NCI-H128 (cell line): Measurements from ENCODE around the gene RARS2.
A peak's percentile ranks its signal among the peaks of the same experiment; 100 is the strongest.
"Not testable (repeated sequence)": the region's sequence is repeated elsewhere in the genome, so short reads cannot be mapped to it uniquely, and the experiment has no call there.

Source experiments
- DNase-seq: peaks from one replicate; lab custom pipeline; 2025; ENCODE audit not compliant: unreplicated experiment; lab: John Stamatoyannopoulos, UW

RARS2 gene

DNA sequence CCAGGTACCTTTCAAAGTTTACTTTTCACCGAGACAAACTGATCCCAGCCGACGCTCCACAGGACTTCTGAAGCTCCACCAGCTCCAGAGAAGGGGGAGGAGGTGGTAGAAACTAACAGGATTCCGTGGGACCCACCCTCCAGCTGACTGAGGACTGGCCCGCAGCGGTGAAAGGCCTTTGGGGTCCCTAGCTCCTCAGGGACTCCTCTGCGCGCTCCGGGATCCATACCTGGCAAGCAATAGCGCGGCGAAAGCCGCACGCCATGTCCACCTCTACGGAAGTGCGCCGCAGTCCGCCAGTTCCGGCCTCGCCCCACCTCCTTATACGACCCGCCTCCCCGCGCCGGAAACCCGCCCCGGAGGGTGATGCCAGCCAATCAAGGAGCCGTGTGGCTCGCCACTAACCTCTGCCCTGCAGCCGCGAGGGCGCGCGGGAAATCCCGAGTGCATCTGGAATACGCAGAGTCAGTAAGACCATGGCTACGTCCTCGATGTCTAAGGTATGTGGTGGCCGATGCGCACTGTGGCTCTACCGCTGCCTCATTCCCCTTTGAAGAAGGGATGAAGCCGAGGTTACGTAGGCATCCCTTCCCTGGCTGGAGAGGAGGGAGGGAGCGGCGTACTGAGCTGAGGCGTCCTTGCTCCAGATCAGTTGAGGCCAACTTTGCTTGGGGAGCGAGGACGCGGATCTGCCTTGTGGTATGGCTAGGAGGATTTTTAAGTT is at the start of gene RARS2, which contains the start of gene ORC3:
Gene RARS2 (minus strand): TSS at position 295 of the 724 bp plus-strand sequence. CDS start 30 bp downstream, at position 265.
Gene ORC3 (plus strand): TSS at position 443 of the 724 bp plus-strand sequence. CDS start 34 bp downstream, at position 477.
- DNase-seq: peak; percentile 76

- DNase-seq: no peak
Measured at GRCh38 chr6:87639373-87639772, 49.6 kb upstream of the RARS2 start.

DNA sequence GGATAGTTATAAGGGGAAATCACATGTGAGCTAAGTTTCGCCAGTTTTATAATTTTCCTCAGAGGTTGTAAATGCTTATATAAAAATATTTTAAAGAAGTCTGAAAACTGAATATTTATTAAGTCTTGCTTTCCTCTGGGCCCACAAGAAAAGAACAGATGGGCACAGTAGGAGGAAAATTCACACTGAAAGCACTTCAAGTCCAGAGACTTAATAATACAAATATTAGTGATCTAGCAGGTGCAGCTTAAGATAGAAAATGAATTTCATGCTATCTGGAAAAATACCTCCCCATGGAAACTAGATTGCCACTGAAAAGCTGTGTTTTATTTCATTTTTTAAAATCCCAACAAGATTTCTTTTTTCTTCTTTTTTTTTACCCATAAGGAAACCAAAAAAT is 47.3 kb upstream of the RARS2 start:
- DNase-seq: no peak

GRCh38 chr6:87636315-87636714 is 46.5 kb upstream of the RARS2 start:
- no peak for DNase-seq

DNA sequence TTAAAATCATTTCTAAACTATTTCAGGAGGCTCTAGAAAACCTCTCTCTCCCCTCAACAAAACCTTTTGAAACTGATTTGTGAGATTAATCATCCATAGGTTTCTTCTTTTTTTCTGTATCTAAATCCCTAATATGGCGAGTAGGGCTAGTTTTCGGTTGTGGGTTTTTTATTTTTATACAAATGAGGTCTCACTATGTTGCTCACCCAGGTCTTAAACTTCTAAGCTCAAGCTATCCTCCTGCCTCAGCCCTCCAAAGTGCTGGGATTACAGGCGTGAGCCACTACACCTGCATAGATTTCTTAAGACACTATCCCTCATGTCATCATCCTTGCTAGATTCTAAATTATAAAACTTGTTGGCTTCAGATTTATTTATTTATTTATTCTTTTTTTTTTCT is 44.1 kb upstream of the RARS2 start:
- DNase-seq: no peak

GRCh38 chr6:87630746-87631145 is 41.0 kb upstream of the RARS2 start:
- no peak for DNase-seq

DNA sequence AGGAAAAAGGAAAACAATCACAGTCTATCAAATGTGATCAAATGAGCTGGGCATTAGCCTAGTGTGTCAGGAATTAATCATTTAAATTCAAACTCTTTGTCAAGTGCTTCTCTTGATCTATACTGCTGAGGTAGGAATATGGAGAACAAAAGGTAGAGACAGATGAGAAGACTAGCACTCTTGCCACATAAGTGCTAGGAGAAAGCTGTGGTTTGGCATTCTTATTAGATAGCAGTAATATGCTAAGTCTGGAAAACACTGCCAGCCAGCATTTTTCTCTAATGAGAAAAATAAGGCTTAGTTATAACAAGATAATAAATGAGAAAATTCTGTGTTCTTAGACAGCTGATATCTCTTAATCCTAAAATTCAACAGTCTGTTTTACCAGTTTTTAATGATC is 39.1 kb upstream of the RARS2 start:
- no peak for DNase-seq

GRCh38 chr6:87628424-87628823 is 38.6 kb upstream of the RARS2 start:
- no peak for DNase-seq

GRCh38 chr6:87623248-87623647 is 33.5 kb upstream of the RARS2 start:
- no peak for DNase-seq

- no peak for DNase-seq
Measured at GRCh38 chr6:87618531-87618930, 28.7 kb upstream of the RARS2 start.

DNA sequence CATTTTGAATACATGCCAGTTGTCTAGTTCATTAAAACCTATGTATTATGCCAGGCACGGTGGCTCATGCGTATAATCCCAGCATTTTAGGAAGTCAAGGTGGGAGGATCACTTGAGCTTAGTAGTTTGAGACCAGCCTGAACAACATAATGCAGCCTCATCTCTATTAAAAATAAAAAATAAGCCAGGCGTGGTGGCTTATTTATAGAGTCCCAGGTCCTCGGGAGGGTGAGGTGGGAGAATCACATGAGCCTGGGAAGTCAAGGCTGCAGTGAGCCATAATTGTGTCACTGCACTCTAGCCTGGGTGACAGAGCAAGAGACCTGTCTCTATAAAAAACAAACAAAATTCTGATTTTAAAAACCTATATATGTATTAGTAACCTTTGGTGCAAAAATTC is 27.6 kb upstream of the RARS2 start:
- no peak for DNase-seq

GRCh38 chr6:87613018-87613417 is 23.2 kb upstream of the RARS2 start:
- DNase-seq: not testable (repeated sequence)

DNA sequence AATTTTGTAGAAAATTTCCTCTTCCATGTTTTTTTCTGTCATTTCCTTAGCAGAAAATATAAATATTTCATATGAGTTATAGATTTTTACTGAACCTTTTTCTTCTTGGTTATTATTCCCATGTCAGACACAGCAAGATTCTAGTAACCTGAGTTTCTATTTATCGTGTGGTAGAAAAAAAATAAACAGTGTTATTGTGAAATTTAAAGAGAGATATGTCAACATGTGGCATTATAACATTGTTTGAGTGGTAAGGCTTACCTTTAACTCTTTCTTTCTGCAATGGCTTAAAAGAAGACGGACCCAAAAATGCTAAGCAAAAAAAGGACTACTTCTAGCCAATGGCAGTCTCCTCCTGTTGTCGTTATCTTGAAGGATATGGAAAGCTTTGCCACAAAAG is 19.0 kb upstream of the RARS2 start:
- DNase-seq: no peak

DNA sequence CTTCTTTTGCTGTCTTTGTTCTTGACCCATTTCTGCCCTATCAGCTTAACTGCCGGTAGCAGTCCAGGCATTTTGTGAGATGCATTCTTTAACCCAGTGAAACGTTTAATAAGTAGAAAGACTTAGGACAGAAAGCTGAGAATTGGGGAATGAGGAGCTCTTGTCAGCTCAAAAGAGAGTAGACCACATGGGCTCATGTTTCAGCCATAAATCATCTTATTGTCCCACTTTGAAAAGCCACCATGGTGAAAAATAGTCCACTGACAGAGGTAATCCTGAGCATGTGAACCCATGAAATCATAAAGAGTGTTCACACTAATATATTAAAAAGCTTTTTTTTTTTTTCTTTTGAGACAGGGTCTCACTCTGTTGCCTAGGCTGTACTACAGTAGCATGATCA is 16.4 kb upstream of the RARS2 start:
- DNase-seq: no peak

GRCh38 chr6:87600576-87600975 is 10.8 kb upstream of the RARS2 start:
- no peak for DNase-seq

- DNase-seq: no peak
Measured at GRCh38 chr6:87590990-87591389, 1.2 kb upstream of the RARS2 start.

DNA sequence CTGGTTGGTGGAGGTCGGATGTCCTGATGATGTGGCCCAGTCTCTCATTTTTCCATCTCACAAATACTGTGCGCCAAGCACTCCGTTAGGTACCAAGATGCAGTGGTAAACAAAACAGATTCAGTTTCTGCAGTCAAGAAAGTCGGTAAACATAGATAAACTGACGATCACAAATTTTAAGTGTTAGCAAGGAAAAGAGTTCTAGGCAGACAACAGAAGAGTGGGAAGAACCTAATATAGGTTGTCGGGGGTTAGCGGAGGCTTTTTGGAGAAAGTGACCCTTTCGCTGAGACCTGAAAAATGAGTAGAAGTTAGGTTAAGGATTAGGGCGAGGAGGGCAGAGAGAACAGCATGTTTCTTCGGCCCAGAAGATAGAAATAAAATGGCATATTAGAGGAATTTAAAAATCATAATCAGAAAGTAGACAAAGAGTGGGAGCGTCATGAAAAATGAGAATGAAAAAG is 662 bp upstream of the RARS2 start:
- DNase-seq: no peak

DNA sequence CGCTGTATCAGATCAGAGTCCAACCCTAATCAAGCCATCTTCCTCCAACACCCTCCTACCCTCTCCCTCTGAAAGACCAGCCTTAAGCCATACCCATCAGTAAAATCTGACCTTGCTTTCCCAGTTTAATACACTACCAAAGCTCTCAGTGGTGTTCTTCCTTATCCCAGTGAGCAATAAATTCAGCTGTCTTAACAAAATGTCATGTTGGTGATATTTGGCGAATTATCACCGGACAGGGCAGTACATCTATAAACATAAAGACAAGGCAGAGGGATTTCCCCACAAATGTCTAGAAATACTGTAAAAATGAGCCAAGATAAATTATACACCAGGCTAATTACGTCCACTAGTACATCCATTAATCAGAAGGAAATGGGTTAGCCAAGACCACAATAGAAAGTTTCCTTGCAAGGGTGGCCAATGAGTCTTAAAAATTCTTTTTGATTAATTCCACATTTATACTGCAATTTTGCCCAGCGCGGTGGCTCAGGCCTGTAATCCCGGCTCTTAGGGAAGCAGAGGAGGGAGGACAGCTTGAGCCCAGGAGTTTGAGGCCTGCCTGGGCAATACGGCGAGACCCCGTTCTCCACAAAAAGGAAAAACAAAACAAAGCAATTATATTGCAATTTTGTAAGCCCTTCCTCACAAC is 905 bp downstream of the RARS2 start:
- no peak for DNase-seq

DNA sequence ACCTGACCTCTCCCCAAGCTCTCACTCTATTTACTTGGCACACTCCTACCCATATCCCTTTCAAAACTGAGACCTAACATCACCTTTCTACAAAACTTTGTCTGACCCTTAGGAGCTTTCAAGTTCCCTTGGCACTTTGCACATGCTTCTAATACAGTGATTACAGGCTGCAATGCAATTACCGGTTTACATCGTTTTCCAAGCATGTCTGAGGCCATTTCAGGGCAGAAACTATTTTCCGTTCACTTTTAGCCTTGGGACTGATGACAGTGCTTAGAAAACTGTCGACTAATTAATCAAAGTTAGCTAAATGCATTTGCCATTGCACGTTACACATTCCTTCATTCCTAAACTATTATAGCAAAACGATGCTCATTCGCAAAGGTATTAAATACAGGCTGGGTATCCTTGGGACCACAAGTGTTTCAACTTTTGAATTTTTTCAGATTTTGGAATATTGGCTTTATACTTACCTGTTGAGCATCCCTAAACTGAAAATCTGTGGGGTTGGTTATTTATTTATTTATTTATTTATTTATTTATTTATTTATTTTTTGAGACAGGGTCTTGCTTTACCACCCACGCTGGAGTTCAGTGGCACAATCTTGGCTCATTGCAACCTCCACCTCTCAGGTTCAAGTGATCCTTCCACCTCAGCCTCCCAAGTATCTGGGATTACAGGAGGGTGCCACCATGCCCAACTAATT is 3.3 kb downstream of the RARS2 start:
- no peak for DNase-seq

DNA sequence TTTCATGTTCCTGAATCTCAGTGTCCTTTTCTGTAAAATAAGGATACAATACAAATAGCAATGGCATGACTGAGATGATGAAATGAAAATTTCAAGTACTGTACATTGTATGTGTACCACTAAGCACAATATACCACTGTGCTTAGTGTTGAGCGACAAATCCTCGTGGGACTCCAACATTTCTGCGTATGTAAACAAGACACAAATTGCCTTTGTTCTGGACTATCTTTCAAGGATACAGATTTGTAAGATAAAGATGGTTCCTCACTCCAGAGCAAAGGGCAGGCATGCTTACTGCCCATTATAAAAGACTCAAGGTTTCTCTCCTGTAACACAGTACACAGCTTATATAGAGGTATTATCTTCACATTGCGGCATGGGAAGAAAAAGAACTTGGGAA is 6.0 kb downstream of the RARS2 start:
- DNase-seq: no peak

- no peak for DNase-seq
Measured at GRCh38 chr6:87575423-87575822, 14.4 kb downstream of the RARS2 start.

- DNase-seq: no peak
Measured at GRCh38 chr6:87574237-87574804, 15.5 kb downstream of the RARS2 start.
